Hematopoietic multipotent progenitor cell treated with erythropoietin and hydrocortisone succinate and interleukin-3 and kit ligand, for 15 days (in vitro differentiated cells): Measurements from ENCODE around the gene PPARG.
"Not testable (repeated sequence)": the region's sequence is repeated elsewhere in the genome, so short reads cannot be mapped to it uniquely, and the experiment has no call there.

Experiments used
- DNase-seq: peaks from one replicate; pipeline ENCODE4 v3.0.0-alpha.2; 2015; ENCODE audit warnings: low spot score

Gene PPARG

DNA sequence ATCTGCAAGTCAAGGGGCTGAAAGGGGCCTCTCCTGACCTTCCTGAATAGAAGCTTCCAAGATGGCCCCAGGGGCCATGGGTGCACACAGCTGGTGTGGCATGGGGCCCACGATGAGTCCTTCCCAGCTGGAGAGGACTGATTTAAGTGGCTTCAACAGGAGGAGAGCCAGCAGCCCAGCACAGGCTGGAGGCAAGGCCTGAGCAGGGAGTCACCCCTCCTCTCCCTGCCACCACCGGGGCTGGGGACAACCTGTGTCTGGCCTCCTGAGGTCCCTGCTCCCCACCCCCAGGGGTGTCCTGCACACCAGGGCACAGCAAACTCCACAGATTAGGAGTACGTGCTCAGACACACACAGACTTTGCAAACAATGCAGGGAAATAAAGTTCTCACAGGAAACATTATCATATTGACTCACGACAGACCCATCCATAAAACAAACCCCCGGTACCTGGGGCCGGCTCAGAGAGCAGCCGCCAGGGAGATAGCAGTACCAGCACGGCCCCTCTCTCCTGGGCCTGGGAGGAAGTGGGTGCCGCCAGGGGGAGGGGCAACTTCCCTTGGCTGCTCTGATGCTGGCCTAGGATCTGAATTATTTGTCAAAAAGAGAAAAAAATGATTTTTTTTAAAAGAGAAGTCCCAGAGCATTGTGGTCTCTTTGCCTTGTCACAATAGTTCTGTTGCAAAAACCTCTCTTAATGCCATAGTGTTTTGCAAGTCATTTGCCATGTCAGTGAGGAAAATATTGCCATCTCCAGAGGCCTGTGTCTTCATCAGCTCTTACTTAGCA, 173.5 kb downstream of the PPARG start:
- no peak for DNase-seq

DNA sequence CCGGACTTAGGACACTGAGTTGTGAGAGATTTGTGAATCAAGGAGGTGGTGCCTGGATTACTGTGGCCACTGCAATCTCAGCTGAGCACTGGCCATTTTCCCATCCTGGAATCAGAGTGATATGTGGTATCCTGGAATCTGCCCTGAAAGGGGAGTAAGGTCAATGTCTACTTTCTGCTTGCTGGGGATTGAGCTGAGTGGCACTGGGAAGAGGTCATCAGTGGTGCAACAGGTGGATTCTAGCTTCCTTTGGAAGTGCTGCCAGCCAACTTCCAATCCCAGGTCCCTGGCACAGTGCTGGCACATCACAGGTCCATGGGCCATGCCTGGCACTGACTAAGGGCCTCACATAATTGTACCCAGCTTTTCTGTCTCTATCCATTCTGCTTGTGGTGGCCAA, 174.8 kb downstream of the PPARG start:
- no peak for DNase-seq

DNA sequence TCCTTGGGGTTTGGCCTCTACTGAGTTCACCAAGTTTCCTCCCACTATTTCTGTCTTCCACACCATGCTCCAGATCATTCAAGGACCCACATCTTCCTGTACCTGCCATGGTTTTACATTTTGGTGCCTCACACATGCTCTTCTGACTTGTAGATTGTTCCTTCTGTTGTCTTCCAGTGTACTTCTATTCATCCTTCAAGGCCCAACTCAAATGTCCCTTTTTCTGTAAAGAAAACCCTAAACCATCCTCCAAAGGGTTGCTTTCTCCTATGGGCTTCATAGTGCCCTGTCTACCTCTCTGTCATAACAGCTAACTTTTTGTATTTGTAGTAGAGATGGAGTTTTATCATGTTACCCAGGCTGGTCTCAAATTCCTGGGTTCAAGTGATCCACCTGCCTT, 175.3 kb downstream of the PPARG start:
- DNase-seq, result no peak

DNA sequence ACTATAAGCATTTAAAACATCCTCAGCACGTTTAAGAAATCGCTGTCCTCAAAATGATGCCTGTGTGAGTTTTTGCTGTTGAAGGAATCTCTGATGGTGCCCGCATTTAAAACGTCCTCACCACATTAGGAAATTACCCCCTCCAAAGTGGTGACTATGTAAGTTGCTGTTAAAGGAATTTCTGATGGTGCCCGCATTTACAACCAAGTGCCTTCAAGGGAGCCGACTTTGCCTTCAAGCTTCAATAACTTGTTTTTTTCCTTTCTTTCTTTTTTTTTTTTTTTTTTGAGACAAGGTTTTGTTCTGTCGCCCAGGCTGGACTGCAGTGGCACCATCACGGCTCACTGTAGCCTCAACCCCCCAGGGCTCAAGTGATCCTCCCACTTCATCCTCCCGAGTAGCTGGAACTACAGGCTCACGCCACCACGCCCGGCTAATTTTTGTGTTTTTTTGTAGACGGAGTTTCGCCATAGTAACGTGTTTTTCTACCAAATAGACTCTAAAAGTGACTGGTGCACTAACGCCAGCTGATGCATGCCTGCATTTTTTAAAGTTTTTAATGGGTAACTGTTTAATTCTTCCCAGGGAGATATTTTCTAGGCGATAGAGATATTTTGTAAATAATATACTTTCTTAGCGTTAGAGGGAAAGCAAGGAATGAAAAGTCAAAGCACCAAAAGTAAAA, 176.4 kb downstream of the PPARG start:
- DNase-seq, result no peak

DNA sequence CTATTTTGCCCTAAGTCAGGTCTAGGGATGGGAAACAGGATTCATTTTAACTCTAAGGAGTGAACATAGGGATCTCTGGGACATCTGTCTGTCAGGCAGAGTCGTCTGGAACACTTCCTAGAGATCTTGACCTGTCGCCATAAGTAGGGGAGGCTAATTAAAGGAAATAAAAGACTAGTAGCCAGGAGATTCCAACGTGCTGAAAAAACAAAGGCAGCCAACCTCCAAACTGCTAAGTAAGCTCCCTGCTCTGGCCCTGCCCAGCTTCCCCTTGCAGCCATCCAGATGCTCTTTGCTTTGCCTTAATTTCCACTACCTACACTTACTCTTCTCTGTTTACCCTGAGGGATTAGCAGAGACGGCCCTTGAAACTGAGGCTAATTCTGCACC, 177.0 kb downstream of the PPARG start:
- no peak for DNase-seq

DNA sequence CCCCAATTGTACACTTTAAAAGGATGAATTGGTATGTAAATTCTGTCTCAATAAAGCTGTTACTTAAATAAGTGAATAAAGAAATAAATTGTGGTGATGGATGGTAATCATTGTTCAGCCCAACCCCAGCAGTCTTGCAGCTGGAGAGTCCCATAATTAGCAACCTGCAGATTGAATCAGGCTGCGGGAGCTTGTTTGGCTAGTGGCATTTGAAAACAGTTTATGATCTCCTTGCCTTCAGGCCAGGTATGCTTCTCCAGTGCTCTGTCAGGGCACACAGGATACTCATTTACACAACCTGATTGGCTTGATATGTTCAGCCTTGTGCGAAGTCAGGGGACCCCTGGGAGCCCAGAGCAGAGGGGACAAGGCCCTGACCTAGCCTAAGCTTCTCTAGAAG, 178.9 kb downstream of the PPARG start:
- DNase-seq, result no peak

DNA sequence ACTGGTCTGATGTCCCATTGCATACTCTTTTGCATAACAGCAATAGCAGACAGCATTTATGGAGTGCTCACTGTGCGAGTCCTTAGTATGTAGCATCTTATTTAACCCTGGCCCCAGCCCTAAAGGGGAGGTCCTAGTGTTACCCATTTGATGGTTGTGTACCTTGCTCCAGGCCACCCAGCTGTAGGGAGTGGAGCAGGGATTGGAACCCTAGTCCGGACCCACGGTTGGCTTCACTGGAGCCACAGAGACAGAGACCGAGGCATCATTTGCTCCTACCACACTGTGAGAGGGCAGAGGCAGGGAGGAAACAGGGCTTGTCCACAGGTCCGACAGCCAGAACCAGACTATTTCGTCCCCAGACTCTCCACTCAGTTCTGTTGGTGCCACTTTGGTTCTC, 179.4 kb downstream of the PPARG start:
- no peak for DNase-seq

DNA sequence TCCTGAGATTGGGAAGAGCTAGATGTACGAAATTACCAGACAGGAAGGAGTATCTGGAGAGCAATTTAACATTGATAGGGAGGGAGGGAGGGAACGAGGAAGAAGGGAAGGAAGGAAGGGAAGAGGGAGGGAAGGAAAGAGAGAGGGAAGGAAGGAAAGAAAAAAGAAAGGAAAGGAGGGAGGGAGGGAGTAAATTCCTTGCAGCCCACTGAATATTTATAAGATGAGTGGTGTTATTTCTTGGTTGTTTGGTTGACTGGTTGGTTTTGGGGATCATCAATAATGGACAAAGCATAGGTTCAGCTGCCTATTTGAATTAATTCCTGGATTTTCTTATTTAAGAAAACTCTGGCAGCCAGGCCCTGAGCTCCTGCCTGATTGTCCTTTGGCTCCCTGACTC, 179.9 kb downstream of the PPARG start:
- no peak for DNase-seq

DNA sequence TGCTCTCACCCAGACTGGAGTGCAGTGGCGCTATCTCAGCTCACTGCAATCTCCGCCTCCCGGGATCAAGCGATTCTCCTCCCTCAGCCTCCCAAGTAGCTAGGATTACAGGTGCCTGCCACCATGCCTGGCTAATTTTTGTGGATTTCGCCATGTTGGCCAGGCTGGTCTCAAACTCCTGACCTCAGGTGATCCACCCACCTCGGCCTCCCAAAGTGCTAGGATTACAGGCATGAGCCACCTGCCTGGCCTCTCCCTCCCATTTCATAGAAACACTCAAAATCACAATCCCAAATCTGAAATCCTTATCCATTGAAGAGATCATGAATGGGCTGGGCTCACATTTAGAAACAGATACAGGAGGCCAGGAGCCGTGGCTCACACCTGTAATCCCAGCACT, 180.4 kb downstream of the PPARG start:
- DNase-seq, result not testable (repeated sequence)

DNA sequence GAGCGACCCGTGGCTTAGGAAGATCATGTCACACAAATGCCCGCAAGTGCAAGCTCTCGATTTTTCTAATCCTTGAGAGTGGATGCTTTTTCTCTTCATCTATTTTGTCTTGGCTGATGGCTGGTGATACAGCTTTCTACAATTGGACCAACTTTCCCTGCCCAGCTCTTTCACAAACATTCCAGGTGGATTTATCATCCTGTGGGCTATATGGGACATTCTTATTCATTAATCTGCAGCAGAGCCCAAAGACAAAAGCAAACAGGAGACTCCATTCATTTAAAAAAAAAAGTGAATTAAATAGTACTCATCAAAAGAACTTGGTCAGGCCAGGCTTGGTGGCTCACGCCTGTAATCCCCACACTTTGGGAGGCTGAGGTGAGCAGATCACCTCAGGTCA, 181.2 kb downstream of the PPARG start:
- DNase-seq, result no peak

DNA sequence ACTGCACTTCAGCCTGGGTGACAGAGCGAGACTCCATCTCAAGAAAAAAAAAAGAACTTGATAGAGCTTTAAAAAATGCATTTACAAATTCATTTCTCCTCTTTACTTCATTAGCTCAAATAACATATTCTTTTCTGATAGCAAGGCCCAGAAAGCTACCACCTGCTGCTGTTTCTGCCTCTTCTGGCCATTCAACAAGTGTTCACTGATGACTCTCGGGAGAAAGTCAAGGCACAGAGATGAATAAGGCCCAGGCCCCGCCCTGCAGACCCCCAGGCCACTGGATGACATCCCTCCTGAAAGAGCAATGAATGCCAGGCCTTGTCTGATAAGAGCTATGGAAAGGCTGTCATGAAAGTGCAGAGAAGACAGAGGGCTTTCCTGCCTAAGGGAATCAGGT, 181.8 kb downstream of the PPARG start:
- DNase-seq, result no peak

DNA sequence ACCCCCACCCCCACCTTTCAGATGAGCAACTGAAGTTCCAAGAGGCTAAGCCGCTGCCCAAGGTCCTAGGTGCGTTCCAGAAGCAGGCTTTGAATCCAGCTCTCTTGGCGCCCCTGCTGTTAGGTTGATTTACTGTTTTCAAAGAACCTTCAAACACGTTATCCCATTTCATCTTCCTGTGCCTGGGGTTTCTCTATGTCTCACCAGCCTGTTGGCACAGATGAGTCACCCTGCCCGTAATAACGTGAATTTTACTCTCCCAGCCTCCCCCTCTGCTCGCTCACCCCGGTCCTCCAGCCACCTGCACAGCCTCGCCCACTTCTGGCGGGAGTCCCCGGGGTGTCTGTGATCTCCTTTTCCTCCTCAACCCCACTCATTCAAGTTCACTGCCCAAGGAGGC, 182.4 kb downstream of the PPARG start:
- DNase-seq, result no peak

DNA sequence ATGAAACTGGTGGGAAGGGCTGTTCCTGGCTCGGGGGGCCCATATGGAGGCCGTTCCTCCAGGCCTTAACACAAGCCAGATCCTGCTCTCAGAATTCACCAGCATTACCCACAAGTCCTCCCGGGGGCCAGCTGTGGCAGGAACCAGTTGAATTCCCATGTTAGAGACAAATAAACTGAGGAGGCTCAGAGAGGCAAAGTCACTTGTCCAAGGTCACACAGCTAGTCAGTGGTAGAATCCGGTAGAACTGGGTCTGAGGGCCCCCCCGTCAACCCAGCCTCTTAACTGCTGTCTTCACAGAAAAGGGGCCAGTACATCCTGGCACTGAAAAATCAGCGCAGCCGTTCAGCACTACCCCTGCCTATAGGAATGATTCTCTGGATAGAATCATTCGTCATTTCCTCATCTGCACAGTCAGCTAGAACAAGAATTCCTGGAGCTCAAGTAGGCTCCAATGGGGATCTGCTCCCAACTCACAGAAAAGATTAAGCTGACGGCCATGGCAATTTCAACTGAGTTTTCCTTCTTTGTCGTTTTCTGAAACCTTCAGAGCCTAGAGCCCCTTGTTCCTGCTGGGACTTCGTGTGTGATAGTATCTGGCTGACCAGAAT, 183.2 kb downstream of the PPARG start:
- DNase-seq, result no peak

DNA sequence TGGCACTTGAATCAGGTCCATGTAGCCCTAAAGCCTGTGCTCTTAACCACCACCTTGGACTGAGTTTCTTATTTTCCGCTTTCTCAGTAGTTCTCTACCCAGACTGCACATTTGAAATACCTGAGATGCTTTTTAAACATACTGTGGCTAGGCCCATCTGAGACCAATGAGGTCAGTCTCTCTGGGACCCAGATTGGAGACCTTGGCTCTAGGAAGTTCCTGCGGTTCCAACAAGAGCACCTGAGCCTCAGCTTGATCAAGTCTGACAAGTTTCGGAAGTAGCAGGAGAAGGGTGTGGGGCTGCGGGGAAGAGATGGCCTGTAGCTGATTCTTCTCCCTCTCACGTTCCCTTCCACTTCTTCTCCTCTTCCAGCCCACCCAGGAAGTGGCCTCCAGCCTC, 183.9 kb downstream of the PPARG start:
- no peak for DNase-seq

DNA sequence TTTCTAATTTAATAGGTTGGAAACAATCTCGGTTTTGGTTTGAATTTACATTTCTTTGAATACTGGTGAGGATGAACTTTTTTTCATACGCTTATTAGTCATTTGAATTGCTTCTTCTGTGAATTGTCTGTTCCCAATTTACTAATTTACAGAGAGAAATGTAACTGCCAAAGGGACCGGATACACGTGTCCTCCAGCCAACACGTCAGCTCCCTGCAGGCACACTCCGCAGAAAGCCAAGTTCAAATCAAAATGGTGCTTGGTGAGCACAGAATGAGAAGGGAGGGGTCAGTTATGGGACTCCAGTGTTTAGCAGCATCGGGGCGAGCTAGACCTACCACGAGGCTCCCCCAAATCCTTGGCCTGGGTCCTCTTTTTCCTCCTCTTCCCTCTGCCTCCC, 184.6 kb downstream of the PPARG start:
- DNase-seq, result no peak

DNA sequence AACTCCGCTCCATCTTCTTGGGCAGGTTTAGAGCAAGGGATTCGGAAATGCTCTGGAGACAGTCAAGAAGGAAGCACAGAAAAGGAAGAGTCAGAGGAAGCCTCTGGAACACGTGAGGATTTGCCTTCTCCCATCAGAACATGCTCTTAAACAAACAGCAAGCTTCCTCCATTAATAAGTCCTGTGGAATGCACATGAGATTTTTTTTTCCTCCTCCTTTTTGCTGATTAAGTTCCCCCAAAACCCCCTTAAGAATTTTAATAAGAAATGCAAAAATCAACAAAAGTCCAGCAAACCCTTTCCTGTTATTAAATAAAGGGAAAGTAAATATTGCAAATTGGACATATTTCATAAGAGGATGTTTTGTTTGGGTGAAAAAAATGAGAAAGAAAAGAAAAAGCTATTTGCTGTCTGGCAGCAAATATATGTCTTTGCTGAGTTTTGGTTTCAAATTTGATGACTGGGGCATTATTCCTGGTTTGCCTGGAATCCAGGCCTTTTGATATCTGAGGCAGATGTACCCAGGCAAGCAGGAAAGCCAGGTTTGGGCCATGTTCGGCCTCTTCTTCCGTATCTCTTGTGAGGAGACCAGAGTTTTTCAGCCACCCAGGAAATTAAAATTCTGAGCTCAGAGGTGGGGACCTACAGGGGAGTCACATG, 187.5 kb downstream of the PPARG start:
- DNase-seq, result no peak

DNA sequence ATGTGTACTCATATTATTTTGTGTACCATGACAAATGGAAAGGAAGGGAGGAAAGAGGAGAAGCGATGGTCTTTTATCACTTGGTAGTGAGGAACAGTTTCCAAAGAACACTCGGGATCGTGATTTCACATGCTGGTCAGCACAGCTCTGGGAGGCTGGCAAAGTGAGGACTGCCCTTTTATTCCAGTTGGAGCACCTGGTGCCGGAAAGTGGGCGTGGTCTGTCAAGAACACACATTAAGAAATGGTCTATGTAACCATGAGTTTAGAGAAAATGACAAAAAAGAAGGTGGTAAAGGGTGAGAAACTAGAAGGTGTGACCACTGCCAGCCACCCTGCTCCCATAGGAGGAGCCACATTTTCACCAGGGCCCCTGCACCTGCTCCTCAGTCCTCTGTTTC, 188.4 kb downstream of the PPARG start:
- no peak for DNase-seq

DNA sequence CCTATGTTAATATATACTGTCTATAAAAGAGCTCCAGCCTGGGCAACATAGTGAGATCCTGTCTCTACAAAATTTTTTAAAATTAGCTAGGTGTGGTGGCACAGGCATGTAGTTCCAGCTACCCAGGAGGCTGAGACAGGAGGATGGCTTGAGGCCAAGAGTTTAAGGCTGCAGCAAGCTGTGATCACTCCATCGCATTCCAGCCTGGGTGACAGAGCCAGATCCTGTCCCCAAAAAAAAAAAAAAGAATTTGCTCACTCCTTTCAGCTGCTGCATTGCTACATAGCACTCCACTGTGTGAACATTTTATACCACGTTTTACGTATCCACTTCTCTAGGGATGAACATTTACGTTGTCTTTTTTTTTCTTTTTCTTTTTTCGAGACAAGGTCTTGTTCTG, 189.5 kb downstream of the PPARG start:
- DNase-seq, result no peak

DNA sequence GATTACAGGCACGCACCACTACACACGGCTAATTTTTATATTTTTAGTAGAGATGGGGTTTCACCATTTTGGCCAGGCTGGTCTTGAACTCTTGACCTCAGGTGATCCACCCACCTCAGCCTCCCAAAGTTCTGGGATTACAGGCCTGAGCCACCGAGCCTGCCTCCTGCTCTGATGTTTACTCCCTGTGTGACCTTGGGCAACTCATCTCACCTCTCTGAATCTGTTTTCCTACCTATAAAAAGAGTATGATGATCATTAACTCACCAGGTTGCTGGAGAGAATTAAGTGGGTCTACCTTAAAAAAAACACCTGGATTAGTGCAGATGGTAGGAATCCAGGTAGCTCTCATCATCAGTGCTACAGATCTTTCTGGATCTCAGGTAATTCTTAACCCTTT, 190.3 kb downstream of the PPARG start:
- not testable (repeated sequence) for DNase-seq

DNA sequence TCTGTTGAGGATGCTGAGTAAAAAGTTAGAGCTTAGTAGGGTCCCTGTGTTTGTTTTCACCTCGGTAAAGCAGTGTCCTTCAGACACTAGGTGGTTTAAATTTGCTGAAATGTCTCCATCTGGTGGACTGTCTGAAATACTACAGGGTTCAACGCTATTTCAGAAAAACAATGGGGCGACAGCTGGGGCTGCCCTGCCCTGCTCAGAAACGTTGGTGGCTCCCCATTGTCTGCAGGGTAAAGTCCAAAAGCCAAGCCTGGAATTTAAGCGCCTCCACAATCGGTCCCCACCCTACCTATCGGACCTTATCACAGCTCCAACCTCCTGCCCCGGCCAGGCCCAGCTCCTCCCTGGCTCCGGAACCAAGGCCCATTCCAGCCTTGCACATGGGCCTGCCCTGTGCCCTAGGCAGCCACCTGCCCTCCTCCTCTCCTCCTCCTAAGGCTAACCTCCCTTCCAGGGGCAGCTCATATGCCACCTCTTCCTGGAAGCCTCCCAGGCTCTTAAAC, 191.1 kb downstream of the PPARG start:
- peak; percentile 38 for DNase-seq

DNA sequence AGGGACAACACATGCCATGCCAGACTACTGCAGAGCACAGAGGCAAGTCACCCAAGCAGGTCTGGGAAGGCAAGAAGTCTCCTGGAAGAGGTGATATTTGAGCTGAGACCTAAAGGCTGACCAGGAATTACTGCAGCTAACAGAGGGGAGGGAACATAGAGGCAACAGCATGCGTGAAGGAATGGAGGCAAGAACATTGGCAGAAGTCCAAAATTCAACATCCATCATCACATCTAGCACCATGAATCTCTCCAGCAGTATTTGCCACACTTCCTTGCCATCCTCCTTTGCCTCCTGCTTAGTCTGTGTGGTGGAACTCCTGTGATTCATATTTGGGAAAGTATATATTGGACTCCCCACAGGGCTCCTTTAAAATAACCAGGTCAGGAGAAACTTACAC, 194.5 kb downstream of the PPARG start:
- DNase-seq, result peak; percentile 25

DNA sequence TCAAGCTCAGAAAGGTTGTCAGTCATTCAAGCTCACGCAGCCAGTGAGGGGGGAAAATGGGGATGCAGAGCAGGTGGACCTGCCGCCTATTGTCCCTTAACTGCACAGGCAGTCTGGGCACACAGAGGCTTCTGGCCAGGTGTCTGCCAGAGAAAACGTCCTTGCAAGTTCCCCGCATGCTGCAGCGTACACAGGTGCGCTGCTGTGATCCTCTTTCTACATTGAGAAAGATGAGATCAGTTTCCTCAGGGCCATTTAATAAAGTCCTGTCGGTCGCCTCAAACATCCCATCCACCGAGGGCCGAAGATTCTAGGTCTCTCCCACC, 195.0 kb downstream of the PPARG start:
- DNase-seq, result no peak
